ENCODE data around the gene ADARB2. TPM values are rescaled to one million over a fixed set of nuclear protein-coding genes. Genes with fewer than 3 reads are reported as not detected.

ADARB2 gene
- total and polyA plus RNA-seq, 10 of the 15 experiments (the other 5 are each of a cell fraction or from before 2014, with no cell fraction given) = 0.02 to 4.1 (median 0.76) TPM

- TF ChIP-seq, protein P1, sequence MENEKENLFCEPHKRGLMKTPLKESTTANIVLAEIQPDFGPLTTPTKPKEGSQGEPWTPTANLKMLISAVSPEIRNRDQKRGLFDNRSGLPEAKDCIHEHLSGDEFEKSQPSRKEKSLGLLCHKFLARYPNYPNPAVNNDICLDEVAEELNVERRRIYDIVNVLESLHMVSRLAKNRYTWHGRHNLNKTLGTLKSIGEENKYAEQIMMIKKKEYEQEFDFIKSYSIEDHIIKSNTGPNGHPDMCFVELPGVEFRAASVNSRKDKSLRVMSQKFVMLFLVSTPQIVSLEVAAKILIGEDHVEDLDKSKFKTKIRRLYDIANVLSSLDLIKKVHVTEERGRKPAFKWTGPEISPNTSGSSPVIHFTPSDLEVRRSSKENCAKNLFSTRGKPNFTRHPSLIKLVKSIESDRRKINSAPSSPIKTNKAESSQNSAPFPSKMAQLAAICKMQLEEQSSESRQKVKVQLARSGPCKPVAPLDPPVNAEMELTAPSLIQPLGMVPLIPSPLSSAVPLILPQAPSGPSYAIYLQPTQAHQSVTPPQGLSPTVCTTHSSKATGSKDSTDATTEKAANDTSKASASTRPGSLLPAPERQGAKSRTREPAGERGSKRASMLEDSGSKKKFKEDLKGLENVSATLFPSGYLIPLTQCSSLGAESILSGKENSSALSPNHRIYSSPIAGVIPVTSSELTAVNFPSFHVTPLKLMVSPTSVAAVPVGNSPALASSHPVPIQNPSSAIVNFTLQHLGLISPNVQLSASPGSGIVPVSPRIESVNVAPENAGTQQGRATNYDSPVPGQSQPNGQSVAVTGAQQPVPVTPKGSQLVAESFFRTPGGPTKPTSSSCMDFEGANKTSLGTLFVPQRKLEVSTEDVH (IDR thresholded peaks at IDR 0.05; ENCODE audit: low read depth, partially characterized antibody) = no peak
- TF ChIP-seq BRCA1 (IDR thresholded peaks at IDR 0.05; ENCODE audit: low read depth, low read length) (no peak), GATAD2B (conservative IDR thresholded peaks at IDR 0.05; ENCODE audit: low read depth) (peak; percentile 53; the same call in 1 of the 2 replicates), BACH1 (IDR thresholded peaks at IDR 0.05; ENCODE audit: borderline replicate concordance) (no peak), POU2F2 (IDR thresholded peaks at IDR 0.05; ENCODE audit: borderline replicate concordance, low read depth, low read length) (peak; percentile 11; the same call in 1 of the 3 replicates), KLF5 (IDR thresholded peaks at IDR 0.05; ENCODE audit: partially characterized antibody) (no peak), YY1 (IDR thresholded peaks at IDR 0.05; ENCODE audit: low read depth, low read length) (peak; percentile 25; the same call in 1 of the 2 replicates), TCF7 (IDR thresholded peaks at IDR 0.05; ENCODE audit: borderline replicate concordance) (peak; percentile 81), NRF1 (conservative IDR thresholded peaks at IDR 0.05; ENCODE audit: low read depth, low read length) (no peak), PAX8 (IDR thresholded peaks at IDR 0.05) (no peak)
- TF ChIP-seq, protein P2, sequence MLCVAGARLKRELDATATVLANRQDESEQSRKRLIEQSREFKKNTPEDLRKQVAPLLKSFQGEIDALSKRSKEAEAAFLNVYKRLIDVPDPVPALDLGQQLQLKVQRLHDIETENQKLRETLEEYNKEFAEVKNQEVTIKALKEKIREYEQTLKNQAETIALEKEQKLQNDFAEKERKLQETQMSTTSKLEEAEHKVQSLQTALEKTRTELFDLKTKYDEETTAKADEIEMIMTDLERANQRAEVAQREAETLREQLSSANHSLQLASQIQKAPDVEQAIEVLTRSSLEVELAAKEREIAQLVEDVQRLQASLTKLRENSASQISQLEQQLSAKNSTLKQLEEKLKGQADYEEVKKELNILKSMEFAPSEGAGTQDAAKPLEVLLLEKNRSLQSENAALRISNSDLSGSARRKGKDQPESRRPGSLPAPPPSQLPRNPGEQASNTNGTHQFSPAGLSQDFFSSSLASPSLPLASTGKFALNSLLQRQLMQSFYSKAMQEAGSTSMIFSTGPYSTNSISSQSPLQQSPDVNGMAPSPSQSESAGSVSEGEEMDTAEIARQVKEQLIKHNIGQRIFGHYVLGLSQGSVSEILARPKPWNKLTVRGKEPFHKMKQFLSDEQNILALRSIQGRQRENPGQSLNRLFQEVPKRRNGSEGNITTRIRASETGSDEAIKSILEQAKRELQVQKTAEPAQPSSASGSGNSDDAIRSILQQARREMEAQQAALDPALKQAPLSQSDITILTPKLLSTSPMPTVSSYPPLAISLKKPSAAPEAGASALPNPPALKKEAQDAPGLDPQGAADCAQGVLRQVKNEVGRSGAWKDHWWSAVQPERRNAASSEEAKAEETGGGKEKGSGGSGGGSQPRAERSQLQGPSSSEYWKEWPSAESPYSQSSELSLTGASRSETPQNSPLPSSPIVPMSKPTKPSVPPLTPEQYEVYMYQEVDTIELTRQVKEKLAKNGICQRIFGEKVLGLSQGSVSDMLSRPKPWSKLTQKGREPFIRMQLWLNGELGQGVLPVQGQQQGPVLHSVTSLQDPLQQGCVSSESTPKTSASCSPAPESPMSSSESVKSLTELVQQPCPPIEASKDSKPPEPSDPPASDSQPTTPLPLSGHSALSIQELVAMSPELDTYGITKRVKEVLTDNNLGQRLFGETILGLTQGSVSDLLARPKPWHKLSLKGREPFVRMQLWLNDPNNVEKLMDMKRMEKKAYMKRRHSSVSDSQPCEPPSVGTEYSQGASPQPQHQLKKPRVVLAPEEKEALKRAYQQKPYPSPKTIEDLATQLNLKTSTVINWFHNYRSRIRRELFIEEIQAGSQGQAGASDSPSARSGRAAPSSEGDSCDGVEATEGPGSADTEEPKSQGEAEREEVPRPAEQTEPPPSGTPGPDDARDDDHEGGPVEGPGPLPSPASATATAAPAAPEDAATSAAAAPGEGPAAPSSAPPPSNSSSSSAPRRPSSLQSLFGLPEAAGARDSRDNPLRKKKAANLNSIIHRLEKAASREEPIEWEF (IDR thresholded peaks at IDR 0.05; ENCODE audit: insufficient replicate concordance, low read depth, low read length) = no peak
- TF ChIP-seq, protein P3, sequence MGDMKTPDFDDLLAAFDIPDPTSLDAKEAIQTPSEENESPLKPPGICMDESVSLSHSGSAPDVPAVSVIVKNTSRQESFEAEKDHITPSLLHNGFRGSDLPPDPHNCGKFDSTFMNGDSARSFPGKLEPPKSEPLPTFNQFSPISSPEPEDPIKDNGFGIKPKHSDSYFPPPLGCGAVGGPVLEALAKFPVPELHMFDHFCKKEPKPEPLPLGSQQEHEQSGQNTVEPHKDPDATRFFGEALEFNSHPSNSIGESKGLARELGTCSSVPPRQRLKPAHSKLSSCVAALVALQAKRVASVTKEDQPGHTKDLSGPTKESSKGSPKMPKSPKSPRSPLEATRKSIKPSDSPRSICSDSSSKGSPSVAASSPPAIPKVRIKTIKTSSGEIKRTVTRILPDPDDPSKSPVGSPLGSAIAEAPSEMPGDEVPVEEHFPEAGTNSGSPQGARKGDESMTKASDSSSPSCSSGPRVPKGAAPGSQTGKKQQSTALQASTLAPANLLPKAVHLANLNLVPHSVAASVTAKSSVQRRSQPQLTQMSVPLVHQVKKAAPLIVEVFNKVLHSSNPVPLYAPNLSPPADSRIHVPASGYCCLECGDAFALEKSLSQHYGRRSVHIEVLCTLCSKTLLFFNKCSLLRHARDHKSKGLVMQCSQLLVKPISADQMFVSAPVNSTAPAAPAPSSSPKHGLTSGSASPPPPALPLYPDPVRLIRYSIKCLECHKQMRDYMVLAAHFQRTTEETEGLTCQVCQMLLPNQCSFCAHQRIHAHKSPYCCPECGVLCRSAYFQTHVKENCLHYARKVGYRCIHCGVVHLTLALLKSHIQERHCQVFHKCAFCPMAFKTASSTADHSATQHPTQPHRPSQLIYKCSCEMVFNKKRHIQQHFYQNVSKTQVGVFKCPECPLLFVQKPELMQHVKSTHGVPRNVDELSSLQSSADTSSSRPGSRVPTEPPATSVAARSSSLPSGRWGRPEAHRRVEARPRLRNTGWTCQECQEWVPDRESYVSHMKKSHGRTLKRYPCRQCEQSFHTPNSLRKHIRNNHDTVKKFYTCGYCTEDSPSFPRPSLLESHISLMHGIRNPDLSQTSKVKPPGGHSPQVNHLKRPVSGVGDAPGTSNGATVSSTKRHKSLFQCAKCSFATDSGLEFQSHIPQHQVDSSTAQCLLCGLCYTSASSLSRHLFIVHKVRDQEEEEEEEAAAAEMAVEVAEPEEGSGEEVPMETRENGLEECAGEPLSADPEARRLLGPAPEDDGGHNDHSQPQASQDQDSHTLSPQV (IDR thresholded peaks at IDR 0.05) = no peak
- TF ChIP-seq, protein P4, sequence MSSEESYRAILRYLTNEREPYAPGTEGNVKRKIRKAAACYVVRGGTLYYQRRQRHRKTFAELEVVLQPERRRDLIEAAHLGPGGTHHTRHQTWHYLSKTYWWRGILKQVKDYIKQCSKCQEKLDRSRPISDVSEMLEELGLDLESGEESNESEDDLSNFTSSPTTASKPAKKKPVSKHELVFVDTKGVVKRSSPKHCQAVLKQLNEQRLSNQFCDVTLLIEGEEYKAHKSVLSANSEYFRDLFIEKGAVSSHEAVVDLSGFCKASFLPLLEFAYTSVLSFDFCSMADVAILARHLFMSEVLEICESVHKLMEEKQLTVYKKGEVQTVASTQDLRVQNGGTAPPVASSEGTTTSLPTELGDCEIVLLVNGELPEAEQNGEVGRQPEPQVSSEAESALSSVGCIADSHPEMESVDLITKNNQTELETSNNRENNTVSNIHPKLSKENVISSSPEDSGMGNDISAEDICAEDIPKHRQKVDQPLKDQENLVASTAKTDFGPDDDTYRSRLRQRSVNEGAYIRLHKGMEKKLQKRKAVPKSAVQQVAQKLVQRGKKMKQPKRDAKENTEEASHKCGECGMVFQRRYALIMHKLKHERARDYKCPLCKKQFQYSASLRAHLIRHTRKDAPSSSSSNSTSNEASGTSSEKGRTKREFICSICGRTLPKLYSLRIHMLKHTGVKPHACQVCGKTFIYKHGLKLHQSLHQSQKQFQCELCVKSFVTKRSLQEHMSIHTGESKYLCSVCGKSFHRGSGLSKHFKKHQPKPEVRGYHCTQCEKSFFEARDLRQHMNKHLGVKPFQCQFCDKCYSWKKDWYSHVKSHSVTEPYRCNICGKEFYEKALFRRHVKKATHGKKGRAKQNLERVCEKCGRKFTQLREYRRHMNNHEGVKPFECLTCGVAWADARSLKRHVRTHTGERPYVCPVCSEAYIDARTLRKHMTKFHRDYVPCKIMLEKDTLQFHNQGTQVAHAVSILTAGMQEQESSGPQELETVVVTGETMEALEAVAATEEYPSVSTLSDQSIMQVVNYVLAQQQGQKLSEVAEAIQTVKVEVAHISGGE (CRISPR knock-in tag; IDR thresholded peaks at IDR 0.05) = no peak
Measured at GRCh38 chr10:1643161-1643907, 94.0 kb downstream of the ADARB2 start (continued).

Measured in GM12878 (cell line).